GM10248 (cell line): ENCODE results near the gene CD8A.

Experiments
- CTCF ChIA-PET: fragments of 300-600 bp; sonication (Branson Sonifier 250); formaldehyde crosslinking; extraction: SDS; loops from one replicate; lab custom pipeline; 2021; ENCODE audit warnings: antibody characterized with exemption; lab: Yijun Ruan, JAX
- POLR2A ChIA-PET: fragments of 350-650 bp; sonication (Branson Sonifier 250); formaldehyde crosslinking; extraction: SDS; loops from one replicate; lab custom pipeline; 2020; ENCODE audit warnings: antibody characterized with exemption; lab: Yijun Ruan, JAX
- DNase-seq: peaks from one replicate; pipeline ENCODE4 v3.0.0; 2012; ENCODE audit errors: extremely low spot score
- CTCF ChIP-seq: IDR thresholded peaks from 2 replicates; pipeline ENCODE4 v1.5.1; 2012; ENCODE audit warnings: mild to moderate bottlenecking, low read depth; ENCODE audit errors: extremely low read depth, missing control alignments, control extremely low read depth

Gene CD8A

GRCh38 chr2:86826951-86827350 lies 36.2 kb upstream of the CD8A start:
- TF ChIP-seq CTCF: no peak
- ChIA-PET POLR2A (no interaction called here), CTCF (no interaction called here)
- DNase-seq: no peak

DNA sequence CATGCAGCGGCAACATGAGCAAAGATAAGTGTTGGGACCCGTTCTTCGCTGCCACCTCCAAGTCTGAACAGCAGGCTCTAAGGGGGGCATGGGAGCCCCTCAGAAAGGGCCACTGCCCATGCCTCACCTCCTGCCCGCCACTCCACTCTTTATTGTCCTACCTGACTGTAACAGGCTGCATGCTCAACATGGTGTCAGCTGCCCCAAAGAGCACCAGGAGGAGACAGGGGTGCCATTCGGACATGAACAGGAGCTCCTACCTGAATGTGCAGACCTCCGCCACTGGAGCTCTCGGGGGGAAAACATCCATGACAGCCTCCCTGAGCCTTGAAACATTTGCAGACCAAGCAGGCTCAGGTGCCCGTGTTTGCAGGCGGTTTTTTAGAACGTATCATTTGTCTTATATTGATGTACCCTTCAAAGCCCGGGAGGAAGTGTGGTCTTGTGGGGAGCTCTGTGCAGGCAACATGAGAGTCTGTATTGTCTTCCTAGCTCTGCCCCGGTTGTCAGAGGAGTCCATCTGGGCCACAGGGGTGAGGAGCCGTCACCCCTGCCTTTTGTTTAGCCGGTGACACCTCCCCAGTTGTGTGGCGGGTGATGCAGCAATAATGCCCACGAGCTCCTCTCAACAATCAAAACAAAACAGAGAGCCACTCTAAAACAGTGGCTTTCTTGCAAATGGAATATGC lies 35.1 kb upstream of the CD8A start:
- ChIA-PET POLR2A (no interaction called here), CTCF (interaction anchor here (2.3 kb wide), 1 partner anchor 18 kb away, joined by 9 read pairs; no protein-coding TSS in a partner anchor)
- no peak for TF ChIP-seq CTCF
- no peak for DNase-seq

DNA sequence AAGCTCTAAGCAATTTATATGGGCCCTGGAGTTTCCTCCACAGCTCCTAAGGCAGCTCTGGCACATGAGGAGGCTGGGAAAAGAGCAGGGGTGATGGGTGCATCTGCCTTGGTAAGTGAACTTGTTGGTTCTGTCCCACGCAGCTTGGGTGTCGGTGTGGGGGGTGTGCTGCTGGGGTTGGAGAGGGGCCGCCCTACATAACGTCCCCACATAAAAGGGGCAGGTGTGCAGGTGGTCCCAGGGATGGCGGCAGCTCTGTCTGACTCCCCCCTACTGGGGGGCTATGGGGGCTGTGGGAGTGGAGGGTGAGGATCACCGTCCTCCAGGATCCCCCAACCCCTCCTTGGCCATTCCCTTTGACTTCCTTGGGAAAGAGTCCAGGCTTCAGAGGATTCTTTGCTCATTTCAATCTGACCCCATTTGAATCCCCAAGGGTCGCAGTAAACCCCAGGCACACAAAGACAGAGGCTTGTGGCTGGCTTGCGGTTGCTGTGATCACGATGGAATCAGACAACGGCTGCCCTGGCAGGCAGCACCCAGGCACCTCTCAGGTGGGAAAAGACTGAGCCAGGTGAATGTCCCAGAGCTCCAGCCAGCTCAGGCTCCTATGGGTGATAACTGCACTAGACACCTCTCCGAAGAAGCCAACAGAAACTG lies 34.5 kb upstream of the CD8A start:
- POLR2A ChIA-PET: no interaction called here
- TF ChIP-seq CTCF: no peak
- CTCF ChIA-PET: interaction anchor here (1.1 to 2.3 kb wide), 2 partner anchors 17 to 60 kb away, joined by 4 to 9 read pairs; no protein-coding TSS in a partner anchor
- DNase-seq: no peak

- POLR2A ChIA-PET: no interaction called here
- TF ChIP-seq CTCF: no peak
- CTCF ChIA-PET: no interaction called here
- no peak for DNase-seq
Observed at GRCh38 chr2:86822668-86823345, 32.1 kb upstream of the CD8A start.

DNA sequence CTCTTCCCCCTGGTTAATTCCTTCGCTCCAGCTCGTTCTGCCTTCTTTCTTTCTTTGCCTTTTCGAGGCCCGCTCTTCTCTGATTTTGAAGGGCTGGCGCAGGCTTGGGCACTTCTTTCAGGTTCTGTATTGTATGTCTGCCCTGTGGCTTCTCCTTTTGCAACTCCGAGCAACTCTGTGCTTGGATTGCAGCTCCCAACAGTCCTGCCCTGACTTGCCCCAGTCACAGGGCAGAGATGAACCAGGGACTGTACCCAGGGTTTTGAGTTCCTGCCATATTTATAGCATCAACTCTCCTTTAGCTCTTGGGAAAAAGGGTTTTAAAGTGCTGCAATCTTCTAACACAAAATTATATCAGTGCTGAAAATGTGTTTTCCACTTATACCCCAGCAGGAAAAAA lies 31.1 kb upstream of the CD8A start:
- TF ChIP-seq CTCF: no peak
- no peak for DNase-seq
- CTCF ChIA-PET: interaction anchor here (1.4 kb wide), 1 partner anchor 12 kb away, joined by 5 read pairs; no protein-coding TSS in a partner anchor
- POLR2A ChIA-PET: no interaction called here

GRCh38 chr2:86821306-86821705 lies 30.6 kb upstream of the CD8A start:
- CTCF ChIA-PET: interaction anchor here (1.4 kb wide), 1 partner anchor 12 kb away, joined by 5 read pairs; no protein-coding TSS in a partner anchor

More at GRCh38 chr2:86821306-86821705, 30.6 kb upstream of the CD8A start:
- no peak for TF ChIP-seq CTCF
- DNase-seq: no peak
- POLR2A ChIA-PET: no interaction called here
